CD1c-positive myeloid dendritic cell (primary cell): ENCODE measurements around the gene SLC27A5.
"Not testable (repeated sequence)": the region's sequence is repeated elsewhere in the genome, so short reads cannot be mapped to it uniquely, and the experiment has no call there.

ENCODE experiments used
- DNase-seq: peaks from one replicate; pipeline ENCODE4 v3.0.0-alpha.2; 2016; ENCODE audit errors: extremely low spot score

Gene SLC27A5

DNA sequence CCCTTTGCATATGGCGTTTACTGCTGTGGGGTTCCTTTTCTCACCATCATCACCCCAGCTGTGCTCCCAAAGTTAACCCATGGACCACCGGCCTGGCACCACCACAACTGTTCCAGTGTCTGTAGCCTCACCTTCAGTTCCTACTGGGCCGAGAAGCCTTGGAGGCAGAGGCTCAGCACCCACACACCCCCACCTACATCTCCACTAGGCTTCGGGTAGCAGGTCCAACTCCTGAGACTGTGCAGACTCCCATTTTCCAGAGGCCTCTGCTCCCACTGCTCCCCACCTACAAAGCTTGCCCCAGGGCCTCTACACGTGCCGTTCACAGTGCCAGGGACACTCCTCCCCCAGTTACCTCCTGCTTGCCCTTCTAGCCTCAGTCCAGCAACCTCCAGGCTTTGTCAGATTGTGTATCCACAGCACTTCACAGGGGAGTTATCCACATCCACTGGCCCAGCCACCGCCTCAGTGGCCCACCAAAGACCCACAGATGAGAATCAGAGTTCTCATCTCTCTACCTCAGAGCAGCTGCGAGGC, 14.1 kb downstream of the SLC27A5 start:
- DNase-seq = no peak

DNA sequence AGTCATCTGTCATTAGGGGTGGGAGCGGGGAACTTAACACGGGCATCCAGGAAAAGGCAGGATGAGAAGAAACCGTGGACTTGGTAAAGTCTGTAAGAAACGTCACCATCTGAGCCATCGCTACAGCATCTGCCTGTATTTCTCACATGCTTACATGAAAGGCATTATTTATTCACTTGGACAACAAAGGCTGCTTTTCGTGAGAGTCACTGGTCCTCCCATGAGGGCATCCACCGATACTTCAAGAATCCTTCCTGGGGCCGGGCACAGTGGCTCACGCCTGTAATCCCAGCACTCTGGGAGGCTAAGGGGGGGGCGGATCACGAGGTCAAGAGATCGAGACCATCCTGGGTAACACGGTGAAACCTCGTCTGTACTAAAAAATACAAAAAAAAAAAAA, 19.5 kb downstream of the SLC27A5 start:
- no peak for DNase-seq

DNA sequence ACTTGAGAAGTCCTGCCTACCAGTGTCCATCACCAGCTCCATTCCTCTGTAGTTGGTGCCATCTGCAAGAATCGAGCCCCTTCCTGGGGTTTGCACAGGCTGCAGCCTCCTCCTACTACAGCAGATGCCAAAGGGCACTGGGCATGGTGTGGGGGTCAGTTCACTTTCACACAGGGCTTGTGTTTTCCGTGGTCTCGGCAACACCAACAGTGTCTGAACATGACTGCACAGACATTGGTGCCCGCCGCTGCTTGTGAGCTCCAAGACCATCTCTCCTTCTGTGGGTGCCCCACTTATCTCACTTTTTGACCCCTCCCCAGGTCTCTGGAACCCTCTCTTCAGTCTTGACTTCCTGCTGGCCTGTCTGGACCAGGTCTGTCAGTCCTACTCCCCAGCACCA, 20.4 kb downstream of the SLC27A5 start:
- DNase-seq = no peak

DNA sequence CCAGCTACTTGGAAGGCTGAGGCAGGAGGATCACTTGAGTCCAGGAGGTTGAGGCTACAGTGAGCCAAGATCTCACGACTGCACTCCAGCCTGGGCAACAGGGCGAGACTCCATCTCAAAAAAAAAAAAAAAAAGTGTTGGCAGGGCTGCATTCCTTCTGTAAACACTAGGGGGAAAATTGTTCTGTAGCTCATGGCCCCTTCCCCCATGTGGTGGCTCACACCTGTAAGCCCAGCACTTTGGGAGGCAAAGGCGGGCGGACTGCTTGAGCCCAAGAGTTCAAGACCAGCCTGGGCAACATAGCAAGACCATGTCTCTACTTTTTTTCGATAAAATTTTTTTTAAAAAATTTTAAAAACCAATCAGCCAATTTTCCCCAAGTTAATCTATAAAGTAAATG, 27.4 kb downstream of the SLC27A5 start:
- not testable (repeated sequence) for DNase-seq

DNA sequence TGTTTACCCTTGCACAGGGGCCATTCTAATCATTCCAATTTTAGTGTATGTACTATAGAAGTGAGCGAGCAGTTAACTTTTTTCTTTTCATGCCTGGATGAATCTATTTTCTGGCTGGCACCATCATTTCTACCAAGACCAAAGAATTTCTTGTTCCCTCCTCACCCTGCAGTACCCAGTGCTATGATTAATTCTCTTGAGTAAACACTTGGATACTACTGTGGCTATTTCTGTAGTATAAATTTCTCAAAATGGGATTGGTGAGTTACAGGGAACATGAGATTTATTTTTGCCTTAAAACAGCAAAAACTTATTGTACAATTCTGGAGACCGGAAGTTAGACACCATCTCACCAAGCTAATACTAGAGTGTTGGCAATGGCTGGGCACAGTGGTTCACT, 28.0 kb downstream of the SLC27A5 start:
- DNase-seq = no peak

- DNase-seq = no peak
Measured at GRCh38 chr19:58482372-58482771, 29.4 kb downstream of the SLC27A5 start.

GRCh38 chr19:58480831-58481230, 31.0 kb downstream of the SLC27A5 start:
- no peak for DNase-seq

DNA sequence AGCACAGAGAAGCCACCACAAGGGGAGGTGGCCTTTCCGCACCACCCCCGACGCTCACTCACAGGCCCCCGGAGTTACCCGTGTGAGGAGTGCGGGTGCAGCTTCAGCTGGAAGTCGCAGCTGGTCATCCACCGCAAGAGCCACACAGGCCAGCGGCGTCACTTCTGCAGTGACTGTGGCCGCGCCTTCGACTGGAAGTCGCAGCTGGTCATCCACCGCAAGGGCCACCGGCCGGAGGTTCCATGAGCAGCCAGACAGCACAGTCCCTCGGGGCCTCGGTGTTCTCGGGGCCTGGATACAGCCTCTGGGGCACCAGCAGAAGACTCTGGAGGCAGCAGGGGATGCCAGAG, 31.3 kb downstream of the SLC27A5 start:
- no peak for DNase-seq

DNA sequence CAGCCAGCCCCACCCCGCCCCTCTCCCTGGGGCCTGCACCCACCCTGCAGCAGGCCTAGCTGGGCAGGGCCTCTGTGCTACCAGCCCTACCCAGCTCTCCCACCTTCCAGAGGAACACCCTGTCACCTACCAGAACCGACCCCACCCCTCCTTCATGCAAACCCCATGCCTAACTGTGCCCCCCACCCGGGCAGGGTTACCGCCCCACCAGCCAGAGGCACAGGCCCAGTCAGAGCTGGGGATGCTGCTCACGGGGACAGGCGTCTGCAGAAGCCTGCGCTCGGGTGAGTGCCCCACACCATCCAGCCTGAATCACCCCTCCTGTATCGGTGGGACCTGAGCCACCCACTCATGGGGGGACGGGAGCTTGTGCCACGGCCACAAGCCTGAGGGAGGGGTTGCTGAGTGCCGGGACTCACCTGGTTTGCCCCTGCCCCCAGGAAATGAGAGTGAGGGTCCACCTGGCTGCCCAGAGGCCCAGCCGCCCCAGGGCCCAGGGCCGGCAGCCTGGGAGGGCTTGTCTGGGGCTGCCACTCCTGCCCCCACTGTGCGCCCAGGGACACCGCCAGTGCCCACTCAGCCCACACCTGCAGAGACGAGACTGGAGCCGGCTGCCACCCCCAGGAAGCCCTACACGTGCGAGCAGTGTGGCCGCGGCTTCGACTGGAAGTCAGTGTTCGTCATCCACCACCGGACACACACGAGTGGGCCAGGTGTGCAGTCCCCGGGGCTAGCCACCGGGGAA, 31.9 kb downstream of the SLC27A5 start:
- DNase-seq = no peak

- no peak for DNase-seq
Measured at GRCh38 chr19:58479303-58479702, 32.5 kb downstream of the SLC27A5 start.

- DNase-seq = no peak
Measured at GRCh38 chr19:58477871-58478270, 33.9 kb downstream of the SLC27A5 start.

GRCh38 chr19:58477130-58477529, 34.7 kb downstream of the SLC27A5 start:
- no peak for DNase-seq

- DNase-seq = no peak
Measured at GRCh38 chr19:58476498-58477015, 35.2 kb downstream of the SLC27A5 start.

- peak; percentile 97 for DNase-seq
Measured at GRCh38 chr19:58475714-58476497, 35.9 kb downstream of the SLC27A5 start, which contains the start of gene ZNF446. TSS of gene ZNF446 (plus strand) at chr19:58476352. CDS start at chr19:58477219, 867 bp downstream.

DNA sequence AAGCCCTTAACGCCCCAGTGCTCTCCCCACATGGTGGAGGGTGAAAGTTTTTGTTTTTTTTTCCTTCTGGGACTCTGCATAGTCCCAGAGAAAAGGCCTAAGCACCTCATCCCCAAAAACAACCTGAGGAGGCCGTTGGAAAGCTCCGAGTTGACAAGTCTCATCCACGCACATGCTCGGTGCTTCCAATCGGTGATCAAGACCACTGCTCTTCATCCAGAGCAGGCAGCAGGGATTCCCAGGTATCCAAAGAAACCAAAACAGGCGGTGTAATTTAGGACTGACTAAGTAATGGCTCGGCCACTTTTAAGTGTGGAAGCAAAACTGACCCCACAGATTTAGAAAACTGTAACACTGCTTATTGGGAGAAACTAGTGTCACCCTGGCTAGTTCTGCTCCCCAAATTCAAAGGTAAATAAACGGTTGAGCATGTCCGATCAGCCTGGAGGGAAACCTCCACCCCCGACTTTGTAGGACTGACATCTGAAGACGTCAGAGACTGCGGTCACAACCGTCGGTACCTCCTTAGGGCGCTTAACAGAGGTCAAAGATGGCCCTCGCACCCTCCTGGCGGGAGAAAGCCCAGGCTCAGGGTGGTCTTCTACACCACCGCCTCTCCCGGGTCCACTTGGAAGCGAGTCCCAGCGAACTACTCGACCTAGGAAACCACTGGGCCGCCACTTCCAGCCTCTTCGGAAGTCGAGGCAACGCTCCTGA, 36.6 kb downstream of the SLC27A5 start:
- DNase-seq = no peak

- DNase-seq = no peak
Measured at GRCh38 chr19:58474291-58474996, 37.3 kb downstream of the SLC27A5 start.

DNA sequence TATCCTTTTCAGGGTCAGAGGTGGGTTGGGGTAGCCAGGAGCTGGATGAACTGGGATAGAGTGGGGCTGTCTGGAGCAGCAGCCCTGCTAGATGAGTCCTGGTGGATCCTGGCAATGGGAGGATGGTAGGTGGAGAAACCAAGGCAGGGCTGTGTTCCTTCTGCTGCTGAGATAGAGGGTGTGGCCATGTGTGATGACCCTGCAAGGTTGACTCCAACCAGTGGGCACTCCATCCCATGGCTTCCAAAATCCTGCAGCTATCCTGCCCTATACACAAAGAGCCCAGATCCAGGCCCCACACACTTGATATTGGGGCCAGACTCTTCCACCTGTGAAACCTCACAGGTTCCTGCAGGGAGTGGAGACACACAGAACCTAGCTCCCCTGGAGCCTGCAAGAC, 38.0 kb downstream of the SLC27A5 start:
- DNase-seq = no peak

DNA sequence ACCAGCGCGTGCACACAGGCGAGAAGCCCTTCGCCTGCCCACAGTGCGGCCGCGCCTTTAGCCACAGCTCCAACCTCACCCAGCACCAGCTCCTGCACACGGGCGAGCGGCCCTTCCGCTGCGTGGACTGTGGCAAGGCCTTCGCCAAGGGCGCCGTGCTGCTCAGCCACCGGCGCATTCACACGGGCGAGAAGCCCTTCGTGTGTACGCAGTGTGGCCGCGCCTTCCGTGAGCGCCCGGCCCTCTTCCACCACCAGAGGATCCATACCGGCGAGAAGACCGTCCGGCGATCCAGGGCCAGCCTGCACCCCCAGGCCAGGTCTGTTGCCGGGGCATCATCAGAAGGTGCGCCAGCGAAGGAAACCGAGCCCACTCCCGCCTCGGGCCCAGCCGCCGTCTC, 40.1 kb downstream of the SLC27A5 start:
- DNase-seq = no peak

DNA sequence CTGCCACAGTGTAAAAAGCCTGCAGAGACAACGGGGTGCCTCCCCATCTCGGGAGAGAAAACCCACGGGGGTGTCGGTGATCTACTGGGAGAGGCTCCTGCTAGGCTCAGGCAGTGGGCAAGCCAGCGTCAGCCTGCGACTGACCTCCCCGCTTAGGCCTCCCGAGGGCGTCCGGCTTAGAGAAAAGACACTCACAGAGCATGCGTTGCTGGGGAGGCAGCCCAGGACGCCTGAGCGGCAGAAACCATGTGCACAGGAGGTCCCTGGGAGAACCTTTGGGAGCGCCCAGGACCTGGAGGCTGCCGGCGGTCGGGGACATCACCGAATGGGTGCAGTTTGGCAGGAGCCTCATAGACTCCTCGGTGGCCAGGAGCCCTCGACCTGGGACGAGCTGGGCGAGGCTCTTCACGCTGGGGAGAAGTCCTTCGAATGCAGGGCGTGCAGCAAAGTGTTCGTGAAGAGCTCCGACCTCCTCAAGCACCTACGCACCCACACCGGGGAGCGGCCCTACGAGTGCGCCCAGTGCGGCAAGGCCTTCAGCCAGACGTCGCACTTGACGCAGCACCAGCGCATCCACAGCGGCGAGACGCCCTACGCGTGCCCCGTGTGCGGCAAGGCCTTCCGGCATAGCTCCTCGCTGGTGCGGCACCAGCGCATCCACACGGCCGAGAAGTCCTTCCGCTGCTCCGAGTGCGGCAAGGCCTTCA, 40.8 kb downstream of the SLC27A5 start:
- DNase-seq = not testable (repeated sequence)

DNA sequence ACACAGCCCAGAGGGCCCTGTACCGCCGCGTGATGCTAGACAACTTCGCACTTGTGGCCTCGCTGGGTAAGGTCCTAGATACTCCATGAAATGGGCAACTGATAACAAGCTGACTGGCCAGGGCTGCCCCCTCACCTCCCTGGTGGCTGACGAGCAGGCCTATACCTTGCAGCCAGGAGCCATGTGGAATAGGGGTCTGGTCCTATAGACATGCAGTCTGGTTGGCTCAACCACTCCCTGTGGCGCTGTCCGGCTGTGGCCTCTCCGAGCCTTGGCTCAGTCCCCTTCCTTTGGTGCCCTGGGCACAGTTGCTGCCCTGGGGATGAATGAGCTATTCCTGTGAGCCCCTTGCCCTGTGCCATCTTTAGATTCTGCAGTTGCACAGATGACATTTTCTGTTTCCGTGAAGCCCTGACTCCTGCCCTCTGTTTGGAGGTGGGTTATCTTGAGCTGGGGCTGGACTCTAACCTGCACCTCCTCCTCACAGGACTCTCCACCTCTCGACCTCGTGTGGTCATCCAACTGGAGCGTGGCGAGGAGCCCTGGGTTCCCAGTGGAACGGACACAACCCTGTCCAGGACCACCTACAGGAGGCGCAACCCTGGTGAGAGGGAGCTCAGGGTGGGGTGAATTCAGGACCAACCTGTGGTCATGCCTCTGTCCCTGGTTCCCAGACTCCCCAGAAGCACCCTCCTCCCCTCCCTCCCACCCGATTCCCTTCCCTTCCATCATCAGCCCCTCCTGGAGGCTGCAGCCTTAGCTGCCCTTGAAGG, 42.4 kb downstream of the SLC27A5 start:
- DNase-seq = no peak
